ENCODE results near the gene PODN.

- no peak for TF ChIP-seq POLR2A (IDR thresholded peaks at IDR 0.05)
- no peak for TF ChIP-seq CTCF (IDR thresholded peaks at IDR 0.05)
Observed at GRCh38 chr1:53063744-53064515, 1.9 kb downstream of the PODN start.
